OCI-LY3 (cell line): ENCODE data around the gene LENG8.

Experiments used
- CTCF ChIP-seq: fragments of 200-600, 300-600 bp; sonication (generic); IDR thresholded peaks from 2 replicates; pipeline ENCODE4 v1.5.1; 2014; ENCODE audit warnings: antibody characterized with exemption, low read length, low read depth
- EZH2phosphoT487 ChIP-seq: fragments of 200-600 bp; shearing (Covaris generic); IDR thresholded peaks from 2 replicates; pipeline ENCODE4 v1.6.1; 2018; ENCODE audit warnings: antibody characterized with exemption, mixed run types, low read depth

GRCh38 chr19:54481326-54481930, 32.4 kb downstream of the LENG8 start:
- peak; percentile 94 for TF ChIP-seq CTCF
- no peak for TF ChIP-seq EZH2phosphoT487
